HG02759 (cell line): ENCODE measurements around the gene ST8SIA5.

Experiments
- ATAC-seq: cut with Tn5 transposase; IDR thresholded peaks from one replicate; pipeline ENCODE4 v1.9.1; 2021; ENCODE audit warnings: mild to moderate bottlenecking, moderate library complexity; ENCODE audit not compliant: unreplicated experiment

Gene ST8SIA5

GRCh38 chr18:46676182-46676835 is 80.5 kb downstream of the ST8SIA5 start:
- ATAC-seq = no peak

- ATAC-seq = no peak
These were observed 81.7 kb downstream of the ST8SIA5 start for GRCh38 chr18:46675112-46675511.

- no peak for ATAC-seq
These were observed 84.5 kb downstream of the ST8SIA5 start for GRCh38 chr18:46672062-46672970.

GRCh38 chr18:46668694-46669093 is 88.2 kb downstream of the ST8SIA5 start:
- no peak for ATAC-seq

GRCh38 chr18:46668135-46668534 is 88.7 kb downstream of the ST8SIA5 start:
- no peak for ATAC-seq

DNA sequence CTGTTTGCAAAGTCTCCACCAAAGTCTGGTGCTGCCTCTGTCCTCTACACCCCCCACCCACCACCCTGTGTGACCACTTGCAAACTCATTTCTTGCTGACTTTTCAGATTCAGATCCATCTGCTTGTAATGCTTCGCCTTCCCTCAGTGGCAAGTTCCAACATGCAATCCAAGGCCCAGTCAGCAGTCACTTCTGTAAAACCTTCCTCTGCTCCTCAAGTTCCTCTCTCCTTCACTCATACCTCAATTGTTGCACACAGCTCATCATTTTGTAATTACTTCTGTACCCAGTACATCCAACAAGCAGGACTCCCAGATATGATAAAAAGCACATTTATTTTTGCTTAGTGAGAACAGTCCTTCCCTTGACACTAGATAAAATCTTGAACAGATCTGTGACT is 93.3 kb downstream of the ST8SIA5 start:
- ATAC-seq = no peak

DNA sequence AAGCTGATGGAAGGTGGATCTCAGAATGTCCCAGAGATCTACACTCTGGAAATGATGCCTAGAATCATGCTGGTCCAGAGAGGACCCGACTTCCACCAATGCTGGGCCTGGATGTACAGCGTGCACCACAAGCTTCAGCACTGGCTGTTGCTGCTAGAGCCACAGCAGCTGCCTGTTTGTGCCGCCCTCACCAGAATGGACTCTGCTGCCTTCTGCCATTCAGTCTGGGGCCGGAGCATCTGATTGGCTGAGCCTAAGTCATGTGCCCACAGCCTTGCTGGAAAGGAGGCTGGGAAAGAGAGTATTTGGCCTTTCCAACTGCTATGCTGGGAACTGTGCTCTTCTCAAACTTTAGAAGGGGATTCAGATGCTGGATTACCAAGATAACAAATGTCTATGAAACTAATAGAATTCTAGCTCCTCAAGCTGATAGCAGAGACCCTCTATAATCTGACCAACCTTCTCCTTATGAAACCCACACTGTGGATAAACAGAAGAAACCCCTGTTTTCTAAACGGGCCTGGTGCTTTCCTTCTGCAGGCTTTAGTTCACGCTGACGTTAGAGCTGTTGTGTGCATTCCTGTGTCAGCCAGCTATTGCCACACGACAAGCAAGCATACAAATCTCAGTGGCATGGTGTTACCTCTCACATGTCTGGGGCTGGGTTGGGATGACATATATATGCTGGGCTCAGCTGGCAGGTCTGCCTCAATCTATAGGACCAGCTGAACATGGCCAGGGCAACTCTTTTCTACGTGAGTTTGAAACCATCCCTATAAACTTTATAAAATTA is 95.7 kb downstream of the ST8SIA5 start:
- ATAC-seq = no peak

- ATAC-seq = no peak
These were observed 97.4 kb downstream of the ST8SIA5 start for GRCh38 chr18:46659484-46659883.

GRCh38 chr18:46657115-46657955 is 99.5 kb downstream of the ST8SIA5 start, which contains the start of gene LOXHD1:
Gene LOXHD1 (minus strand): TSS chr18:46657220. CDS start chr18:46657033, 187 bp downstream.
- no peak for ATAC-seq

- ATAC-seq = no peak
These were observed 100.3 kb downstream of the ST8SIA5 start for GRCh38 chr18:46656326-46657114.

GRCh38 chr18:46652372-46652771 is 104.5 kb downstream of the ST8SIA5 start:
- no peak for ATAC-seq

DNA sequence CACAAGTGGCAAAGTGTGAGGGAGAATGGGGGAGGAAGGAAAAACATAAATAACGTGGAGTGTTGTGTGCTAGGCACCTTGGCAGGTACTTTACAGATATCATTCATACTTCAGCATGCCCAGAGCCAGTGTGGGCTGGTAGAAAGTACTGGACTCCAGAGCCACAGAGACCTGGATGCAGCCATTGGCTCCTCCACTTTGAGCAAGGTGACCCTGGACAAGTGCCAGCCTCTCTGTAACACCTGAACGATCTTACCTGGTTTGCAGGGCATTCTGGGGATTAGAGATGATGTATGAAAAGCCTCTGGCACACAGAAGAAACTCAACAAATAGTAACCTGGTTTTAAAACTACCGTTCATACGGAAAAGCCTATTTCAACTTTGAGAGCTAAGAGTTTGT is 106.2 kb downstream of the ST8SIA5 start:
- no peak for ATAC-seq

- ATAC-seq = no peak
These were observed 107.6 kb downstream of the ST8SIA5 start for GRCh38 chr18:46649071-46649862.

GRCh38 chr18:46646468-46646867 is 110.4 kb downstream of the ST8SIA5 start:
- no peak for ATAC-seq

DNA sequence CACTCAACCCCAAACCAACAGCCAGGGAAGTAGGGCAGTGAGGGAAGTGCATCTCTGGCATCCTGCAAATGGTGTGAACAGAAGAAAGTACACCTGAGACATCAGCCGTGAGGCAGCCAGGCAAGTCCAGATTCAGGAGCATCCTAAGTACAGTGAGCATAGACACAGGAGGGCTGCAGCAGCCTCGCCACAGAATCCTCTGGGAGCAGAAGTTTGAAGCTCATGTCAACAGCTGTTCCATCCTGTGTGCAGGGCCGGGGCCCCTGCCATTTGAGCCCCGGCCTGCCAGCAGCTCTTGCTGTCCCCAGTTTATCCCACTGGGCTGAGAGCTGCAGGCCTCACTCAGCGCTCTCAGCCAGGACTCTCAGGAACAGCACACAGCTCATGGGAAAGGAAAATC is 114.3 kb downstream of the ST8SIA5 start:
- no peak for ATAC-seq

- no peak for ATAC-seq
These were observed 114.9 kb downstream of the ST8SIA5 start for GRCh38 chr18:46641917-46642316.

- ATAC-seq = no peak
These were observed 117.5 kb downstream of the ST8SIA5 start for GRCh38 chr18:46639386-46639785.

- no peak for ATAC-seq
These were observed 120.7 kb downstream of the ST8SIA5 start for GRCh38 chr18:46636040-46636630.
